ENCODE results near the gene KCND3.

KCND3 gene

GRCh38 chr1:111955755-111956154 is 33.7 kb downstream of the KCND3 start:
- Histone ChIP-seq H3K4me3 (replicated peaks; ENCODE audit: insufficient read depth, low read length) (no peak overlapping the region), H3K27ac (replicated peaks) (no peak overlapping the region), H3K27me3 (ENCODE audit: insufficient read depth, poor library complexity, severe bottlenecking) (no peaks in the 10 kb centered on the region)
- TF ChIP-seq SPI1 (IDR thresholded peaks at IDR 0.05; ENCODE audit: borderline replicate concordance, low read depth), result no peak
- no peak for TF ChIP-seq CTCF (IDR thresholded peaks at IDR 0.05; ENCODE audit: insufficient read depth, low read length)
- TF ChIP-seq POLR2AphosphoS5 (IDR thresholded peaks at IDR 0.05; ENCODE audit: low read depth), result no peak
- TF ChIP-seq, protein P1, sequence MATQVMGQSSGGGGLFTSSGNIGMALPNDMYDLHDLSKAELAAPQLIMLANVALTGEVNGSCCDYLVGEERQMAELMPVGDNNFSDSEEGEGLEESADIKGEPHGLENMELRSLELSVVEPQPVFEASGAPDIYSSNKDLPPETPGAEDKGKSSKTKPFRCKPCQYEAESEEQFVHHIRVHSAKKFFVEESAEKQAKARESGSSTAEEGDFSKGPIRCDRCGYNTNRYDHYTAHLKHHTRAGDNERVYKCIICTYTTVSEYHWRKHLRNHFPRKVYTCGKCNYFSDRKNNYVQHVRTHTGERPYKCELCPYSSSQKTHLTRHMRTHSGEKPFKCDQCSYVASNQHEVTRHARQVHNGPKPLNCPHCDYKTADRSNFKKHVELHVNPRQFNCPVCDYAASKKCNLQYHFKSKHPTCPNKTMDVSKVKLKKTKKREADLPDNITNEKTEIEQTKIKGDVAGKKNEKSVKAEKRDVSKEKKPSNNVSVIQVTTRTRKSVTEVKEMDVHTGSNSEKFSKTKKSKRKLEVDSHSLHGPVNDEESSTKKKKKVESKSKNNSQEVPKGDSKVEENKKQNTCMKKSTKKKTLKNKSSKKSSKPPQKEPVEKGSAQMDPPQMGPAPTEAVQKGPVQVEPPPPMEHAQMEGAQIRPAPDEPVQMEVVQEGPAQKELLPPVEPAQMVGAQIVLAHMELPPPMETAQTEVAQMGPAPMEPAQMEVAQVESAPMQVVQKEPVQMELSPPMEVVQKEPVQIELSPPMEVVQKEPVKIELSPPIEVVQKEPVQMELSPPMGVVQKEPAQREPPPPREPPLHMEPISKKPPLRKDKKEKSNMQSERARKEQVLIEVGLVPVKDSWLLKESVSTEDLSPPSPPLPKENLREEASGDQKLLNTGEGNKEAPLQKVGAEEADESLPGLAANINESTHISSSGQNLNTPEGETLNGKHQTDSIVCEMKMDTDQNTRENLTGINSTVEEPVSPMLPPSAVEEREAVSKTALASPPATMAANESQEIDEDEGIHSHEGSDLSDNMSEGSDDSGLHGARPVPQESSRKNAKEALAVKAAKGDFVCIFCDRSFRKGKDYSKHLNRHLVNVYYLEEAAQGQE (IDR thresholded peaks at IDR 0.05; ENCODE audit: insufficient replicate concordance, low read depth), result no peak
- no peak for TF ChIP-seq GABPA (IDR thresholded peaks at IDR 0.05; ENCODE audit: low read depth)
- no peak for DNase-seq (ENCODE audit: low read depth in 1 of 2, low spot score in 1 of 2)

GRCh38 chr1:111953797-111954196 is 35.7 kb downstream of the KCND3 start:
- Histone ChIP-seq H3K27me3 (ENCODE audit: insufficient read depth, poor library complexity, severe bottlenecking) (no peaks in the 10 kb centered on the region), H3K27ac (replicated peaks) (no peak overlapping the region), H3K4me3 (replicated peaks; ENCODE audit: insufficient read depth, low read length) (no peak overlapping the region)
- TF ChIP-seq CTCF (IDR thresholded peaks at IDR 0.05; ENCODE audit: insufficient read depth, low read length) (no peak), POLR2AphosphoS5 (IDR thresholded peaks at IDR 0.05; ENCODE audit: low read depth) (no peak), GABPA (IDR thresholded peaks at IDR 0.05; ENCODE audit: low read depth) (no peak), SPI1 (IDR thresholded peaks at IDR 0.05; ENCODE audit: borderline replicate concordance, low read depth) (no peak)
- TF ChIP-seq, protein P1 (IDR thresholded peaks at IDR 0.05; ENCODE audit: insufficient replicate concordance, low read depth), result no peak
- no peak for DNase-seq (ENCODE audit: low read depth in 1 of 2, low spot score in 1 of 2)

GRCh38 chr1:111952125-111952657 is 37.3 kb downstream of the KCND3 start:
- Histone ChIP-seq H3K27me3 (ENCODE audit: insufficient read depth, poor library complexity, severe bottlenecking) (no peaks in the 10 kb centered on the region), H3K27ac (replicated peaks) (no peak overlapping the region), H3K4me3 (replicated peaks; ENCODE audit: insufficient read depth, low read length) (no peak overlapping the region)
- TF ChIP-seq GABPA (IDR thresholded peaks at IDR 0.05; ENCODE audit: low read depth), result no peak
- TF ChIP-seq, protein P1 (IDR thresholded peaks at IDR 0.05; ENCODE audit: insufficient replicate concordance, low read depth), result no peak
- TF ChIP-seq CTCF (IDR thresholded peaks at IDR 0.05; ENCODE audit: insufficient read depth, low read length), result no peak
- no peak for TF ChIP-seq SPI1 (IDR thresholded peaks at IDR 0.05; ENCODE audit: borderline replicate concordance, low read depth)
- TF ChIP-seq POLR2AphosphoS5 (IDR thresholded peaks at IDR 0.05; ENCODE audit: low read depth), result no peak
- DNase-seq (ENCODE audit: low read depth in 1 of 2, low spot score in 1 of 2), result no peak
